Measurements from ENCODE around the gene BATF. TPM values are rescaled to one million over a fixed set of nuclear protein-coding genes. Genes with fewer than 3 reads are reported as not detected.

Gene BATF
- total RNA-seq, 2 experiments from 2014 or later, result 122 to 127 TPM

Other genes starting within 250 kb of the BATF start
- gene FOS, start 243.6 kb upstream of the BATF start, total RNA-seq, result 1 to 10 TPM; 4.3 to 6.4 TPM
- 1 to 10 TPM in 1 of 2 experiments, under 1 TPM in 1; 0.93 to 1.5 TPM for gene JDP2, start 94.4 kb upstream of the BATF start, total RNA-seq
- 1 to 10 TPM in 1 of 2 experiments, under 1 TPM in 1; 0.67 to 5.0 TPM for gene FLVCR2, start 56.2 kb downstream of the BATF start, total RNA-seq
- gene ERG28, start 138.4 kb downstream of the BATF start, total RNA-seq, result 10 to 100 TPM; 18.0 to 18.7 TPM
- 10 to 100 TPM; 32.2 to 39.2 TPM for gene TTLL5, start 138.8 kb downstream of the BATF start, total RNA-seq